HepG2 (cell line): Measurements from ENCODE around the gene SF3B2. TPM values are rescaled to one million over a fixed set of nuclear protein-coding genes. Genes with fewer than 3 reads are reported as not detected.

Experiments
- ATAC-seq: fragments of 200-7000 bp; cut with Tn5 transposase; 3 replicates; pipeline ENCODE4 v1.9.1; 2020; ENCODE audit warnings: mild to moderate bottlenecking, moderate library complexity
- BruUV-seq: library from RNA; stranded (reverse); fragments of 400-500 nt; replicated peaks from 2 replicates; lab custom pipeline; 2021; lab: Mats Ljungman, UMichigan
- CTCF ChIA-PET: fragments of 300-600 bp; formaldehyde crosslinking; extraction: SDS; loops from one replicate; lab custom pipeline; 2021; ENCODE audit warnings: low total read pairs, inconsistent platforms, low intra/inter-chr PET ratio; lab: Yijun Ruan, JAX
- POLR2A ChIA-PET: fragments of 350-600 bp; sonication (Branson Sonifier 250); formaldehyde crosslinking; loops from one replicate; lab custom pipeline; 2020; ENCODE audit warnings: antibody characterized with exemption, inconsistent platforms; lab: Yijun Ruan, JAX
- DNase-seq: peaks from one replicate; pipeline ENCODE4 v3.0.0-alpha.2; 2015; ENCODE audit warnings: low spot score
- FAIRE-seq: peaks from 3 replicates; lab custom pipeline; 2011; peaks lifted over from hg19 to GRCh38; lab: Jason Lieb, UNC
- H2AFZ ChIP-seq: one replicate; pipeline ENCODE4 v1.6.1; 2011; ENCODE audit warnings: low read length, inconsistent platforms
- H3K27ac ChIP-seq: fragments of 300-600 bp; 3 replicates; pipeline ENCODE4 v1.8.0; 2011; ENCODE audit warnings: mixed run types, mild to moderate bottlenecking, mixed read lengths, low read length, inconsistent platforms; ENCODE audit not compliant: insufficient read depth; ENCODE audit errors: extremely low read length
- H3K27me3 ChIP-seq, 2 experiments: fragments of 200-600 bp in 1 of 2; 2 replicates in 1 of 2; 3 replicates in 1 of 2; pipeline versions ENCODE4 v1.6.0 to v1.8.0; 2011; ENCODE audit warnings: low read length in 2 of 2, mild to moderate bottlenecking in 2 of 2, moderate library complexity in 2 of 2, inconsistent platforms in 1 of 2; ENCODE audit not compliant: insufficient read depth in 2 of 2, control insufficient read depth in 1 of 2
- H3K36me3 ChIP-seq, 2 experiments: fragments of 200-600 bp in 1 of 2; replicated peaks in 1 of 2; 2 replicates in 1 of 2; 3 replicates in 1 of 2; pipeline versions ENCODE4 v1.5.1 to v1.8.0; 2011; ENCODE audit warnings: low read length in 2 of 2, inconsistent platforms in 1 of 2; ENCODE audit not compliant: insufficient read depth in 2 of 2, control insufficient read depth in 1 of 2
- H3K4me1 ChIP-seq: 2 replicates; pipeline ENCODE4 v1.5.1; 2012; ENCODE audit warnings: low read length, inconsistent platforms; ENCODE audit not compliant: insufficient read depth
- H3K4me2 ChIP-seq: 2 replicates; pipeline ENCODE4 v1.6.0; 2011; ENCODE audit warnings: low read depth, low read length, inconsistent platforms
- H3K4me3 ChIP-seq, 3 experiments: fragments of 200-600 bp in 1 of 3; sonication (generic), shearing (Covaris generic) in 1 of 3; replicated peaks in 1 of 3; 2 replicates each; pipeline ENCODE4 v1.5.1; 2011 to 2016; ENCODE audit warnings: low read length in 3 of 3, inconsistent platforms in 2 of 3, low read depth in 2 of 3, mild to moderate bottlenecking in 2 of 3, control low read depth in 1 of 3, mixed read lengths in 1 of 3; ENCODE audit not compliant: insufficient read depth in 1 of 3
- H3K79me2 ChIP-seq: one replicate; pipeline ENCODE4 v1.6.1; 2011; ENCODE audit warnings: low read length, inconsistent platforms; ENCODE audit not compliant: insufficient read depth
- H3K9ac ChIP-seq: 2 replicates; pipeline ENCODE4 v1.6.0; 2011; ENCODE audit warnings: mild to moderate bottlenecking, low read depth, low read length, inconsistent platforms; ENCODE audit not compliant: insufficient read depth
- H3K9me3 ChIP-seq: 2 replicates; pipeline ENCODE4 v1.5.1; 2012; ENCODE audit warnings: mild to moderate bottlenecking, low read length
- H4K20me1 ChIP-seq: 2 replicates; pipeline ENCODE4 v1.6.0; 2011; ENCODE audit warnings: inconsistent platforms, mild to moderate bottlenecking, low read length, moderate library complexity; ENCODE audit not compliant: insufficient read depth
- HNRNPK ChIP-seq: fragments of 200-400 bp; formaldehyde crosslinking; IDR thresholded peaks from 2 replicates; pipeline ENCODE4 v1.6.1; 2018; ENCODE audit warnings: low read length, low read depth, moderate library complexity, mild to moderate bottlenecking; ENCODE audit not compliant: poor library complexity, severe bottlenecking
- WGBS: methylation state at CpG from one replicate; pipeline ENCODE4 v1.1.6; 2017; ENCODE audit warnings: low lambda C conversion rate; 5-methylcytosine and 5-hydroxymethylcytosine counted together
- in situ Hi-C: cut with HindIII; loops from 2 replicates; pipeline ENCODE4 v1.10.0; 2017; ENCODE audit warnings: low pct_unique_long_range_greater_than_20kb; ENCODE audit not compliant: extremely low pct_ligation_motif_present
- intact Hi-C: fragments of 100-400 bp; cut with micrococcal nuclease; formaldehyde crosslinking; loops from one replicate; pipeline ENCODE4 v1.10.0; 2022; ENCODE audit not compliant: unreplicated experiment
- polyA plus RNA-seq, 8 experiments: library from polyadenylated mRNA; depleted of rRNA in 3 of 8; stranded (reverse) in 7 of 8; unstranded in 1 of 8; fragments of >200 nt; fragmentation: Illumina TruSeq in 4 of 8; extraction: Trizol in 4 of 8; gene quantifications; 2 replicates each; pipeline versions ENCODE4 v1.2.1 to v1.2.3, GENCODE V29; 2011 to 2016; ENCODE audit warnings: low read depth in 4 of 8, missing spikeins in 1 of 8, mixed read lengths in 1 of 8; ENCODE audit not compliant: insufficient read depth in 1 of 8
- total RNA-seq, 5 experiments: library from RNA; depleted of rRNA; stranded (reverse); fragments of >200 nt; fragmentation: Illumina TruSeq; extraction: Trizol; gene quantifications; 2 replicates each; pipeline ENCODE4 v1.2.3, GENCODE V29; 2016; ENCODE audit warnings: low read depth in 1 of 5
- TF ChIP-seq, protein P1 (sequence below): IDR thresholded peaks from 2 replicates; pipeline ENCODE4 v1.6.1; 2012; ENCODE audit warnings: low read length, improper control_type of control experiment

The SF3B2 gene
- total and polyA plus RNA-seq, 2 of the 13 experiments (the other 11 are each of a cell fraction or from before 2014, with no cell fraction given): 70.4 to 153 TPM

DNA sequence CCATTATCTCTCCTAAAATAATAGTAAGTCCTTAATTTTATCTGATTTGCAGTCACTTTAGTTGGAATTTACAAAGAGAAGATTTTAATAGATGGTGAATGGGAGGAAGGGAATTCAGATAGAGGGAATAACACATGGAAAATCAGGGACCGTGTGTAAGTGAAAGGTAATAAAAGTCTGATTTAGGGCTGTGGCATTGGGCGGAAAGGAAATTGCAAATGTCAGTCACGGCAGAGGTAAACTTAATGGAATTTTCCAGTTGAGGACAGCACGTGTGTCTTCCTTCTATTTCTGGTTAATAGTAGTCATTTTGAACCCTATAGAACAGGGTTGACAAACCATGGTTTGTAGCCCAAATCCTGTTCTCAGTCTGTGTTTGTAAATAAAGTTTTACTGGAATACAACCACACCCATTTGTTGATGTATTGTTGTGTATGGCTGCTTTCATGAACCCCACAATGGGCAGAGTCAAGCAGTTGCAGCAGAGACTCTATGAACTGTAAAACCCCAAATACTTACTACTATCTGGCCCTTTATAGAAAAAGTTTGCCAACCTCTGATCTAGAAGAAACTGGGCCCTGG lies 52.0 kb downstream of the SF3B2 start:
- no peak for DNase-seq
- TF ChIP-seq, protein P1, sequence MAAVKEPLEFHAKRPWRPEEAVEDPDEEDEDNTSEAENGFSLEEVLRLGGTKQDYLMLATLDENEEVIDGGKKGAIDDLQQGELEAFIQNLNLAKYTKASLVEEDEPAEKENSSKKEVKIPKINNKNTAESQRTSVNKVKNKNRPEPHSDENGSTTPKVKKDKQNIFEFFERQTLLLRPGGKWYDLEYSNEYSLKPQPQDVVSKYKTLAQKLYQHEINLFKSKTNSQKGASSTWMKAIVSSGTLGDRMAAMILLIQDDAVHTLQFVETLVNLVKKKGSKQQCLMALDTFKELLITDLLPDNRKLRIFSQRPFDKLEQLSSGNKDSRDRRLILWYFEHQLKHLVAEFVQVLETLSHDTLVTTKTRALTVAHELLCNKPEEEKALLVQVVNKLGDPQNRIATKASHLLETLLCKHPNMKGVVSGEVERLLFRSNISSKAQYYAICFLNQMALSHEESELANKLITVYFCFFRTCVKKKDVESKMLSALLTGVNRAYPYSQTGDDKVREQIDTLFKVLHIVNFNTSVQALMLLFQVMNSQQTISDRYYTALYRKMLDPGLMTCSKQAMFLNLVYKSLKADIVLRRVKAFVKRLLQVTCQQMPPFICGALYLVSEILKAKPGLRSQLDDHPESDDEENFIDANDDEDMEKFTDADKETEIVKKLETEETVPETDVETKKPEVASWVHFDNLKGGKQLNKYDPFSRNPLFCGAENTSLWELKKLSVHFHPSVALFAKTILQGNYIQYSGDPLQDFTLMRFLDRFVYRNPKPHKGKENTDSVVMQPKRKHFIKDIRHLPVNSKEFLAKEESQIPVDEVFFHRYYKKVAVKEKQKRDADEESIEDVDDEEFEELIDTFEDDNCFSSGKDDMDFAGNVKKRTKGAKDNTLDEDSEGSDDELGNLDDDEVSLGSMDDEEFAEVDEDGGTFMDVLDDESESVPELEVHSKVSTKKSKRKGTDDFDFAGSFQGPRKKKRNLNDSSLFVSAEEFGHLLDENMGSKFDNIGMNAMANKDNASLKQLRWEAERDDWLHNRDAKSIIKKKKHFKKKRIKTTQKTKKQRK: no peak
- TF ChIP-seq HNRNPK: peak; percentile 39
- Histone ChIP-seq H4K20me1 (no peaks in the 10 kb centered on the region), H3K4me1 (peaks cover 25% of the 10 kb centered on the region), H3K4me2 (no peak overlapping the region), H3K27ac (no peak overlapping the region), H3K36me3 (no peaks in the 10 kb centered on the region), H3K79me2 (no peaks in the 10 kb centered on the region), H3K9me3 (no peaks in the 10 kb centered on the region), H3K9ac (no peak overlapping the region), H2AFZ (no peak overlapping the region), H3K4me3 (no peak overlapping the region), H3K27me3 (no peaks in the 10 kb centered on the region)
- 96% methylated on average over 4 of the region's 4 CpGs for WGBS
- intact Hi-C loops (no loop called here), in situ Hi-C loops (no loop called here)
- no peak for FAIRE-seq
- no TSS peak for BruUV-seq
- no peak for ATAC-seq
- ChIA-PET POLR2A (no interaction called here), CTCF (no interaction called here)
